AG10803 (cell line): Measurements from ENCODE around the gene ITGBL1.

Experiments used
- DNase-seq: peaks from one replicate; pipeline ENCODE4 v3.0.0; 2010; ENCODE audit warnings: low read depth
- H3K4me3 ChIP-seq: 2 replicates; pipeline ENCODE4 v1.5.1; 2011; ENCODE audit warnings: mild to moderate bottlenecking, low read length, control low read depth
- CTCF ChIP-seq: conservative IDR thresholded peaks from 2 replicates; pipeline ENCODE4 v1.5.1; 2011; ENCODE audit warnings: mild to moderate bottlenecking, low read length, control low read depth, inconsistent platforms

Gene ITGBL1

DNA sequence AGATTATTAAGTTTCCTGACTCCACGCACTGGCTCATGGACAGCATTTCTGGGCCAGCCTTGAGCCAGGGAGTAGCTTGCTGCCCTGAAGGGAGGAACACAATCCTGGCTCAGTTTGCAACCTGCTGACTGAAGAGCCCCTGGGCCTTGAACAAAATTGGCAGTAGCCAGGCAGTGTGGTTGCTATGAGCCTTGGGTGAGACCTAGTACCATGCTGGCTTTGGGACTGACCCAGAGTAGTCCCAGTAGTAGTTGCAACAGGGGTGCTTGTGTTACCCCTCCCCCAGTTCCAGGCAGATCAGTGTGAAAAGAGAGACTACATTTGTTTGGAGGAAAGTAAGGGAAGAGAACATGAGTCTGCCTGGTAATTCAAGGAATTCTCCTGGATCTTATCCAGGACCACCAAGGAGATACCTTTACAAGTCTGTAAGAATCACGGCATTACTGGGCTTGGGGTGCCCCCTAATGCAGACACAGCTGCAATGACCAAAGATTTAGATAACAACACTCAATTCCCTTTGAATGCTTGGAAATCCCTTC, 22.0 kb downstream of the ITGBL1 start:
- H3K4me3 ChIP-seq, result no peak overlapping the region
- peak; percentile 66 for TF ChIP-seq CTCF
- DNase-seq, result peak; percentile 91

- no peak for TF ChIP-seq CTCF
- H3K4me3 ChIP-seq, result no peak overlapping the region
- DNase-seq, result no peak
These were observed 23.1 kb downstream of the ITGBL1 start for GRCh38 chr13:101475536-101475935.

- TF ChIP-seq CTCF, result no peak
- no peak overlapping the region for H3K4me3 ChIP-seq
- no peak for DNase-seq
These were observed 28.9 kb downstream of the ITGBL1 start for GRCh38 chr13:101481421-101481820.

DNA sequence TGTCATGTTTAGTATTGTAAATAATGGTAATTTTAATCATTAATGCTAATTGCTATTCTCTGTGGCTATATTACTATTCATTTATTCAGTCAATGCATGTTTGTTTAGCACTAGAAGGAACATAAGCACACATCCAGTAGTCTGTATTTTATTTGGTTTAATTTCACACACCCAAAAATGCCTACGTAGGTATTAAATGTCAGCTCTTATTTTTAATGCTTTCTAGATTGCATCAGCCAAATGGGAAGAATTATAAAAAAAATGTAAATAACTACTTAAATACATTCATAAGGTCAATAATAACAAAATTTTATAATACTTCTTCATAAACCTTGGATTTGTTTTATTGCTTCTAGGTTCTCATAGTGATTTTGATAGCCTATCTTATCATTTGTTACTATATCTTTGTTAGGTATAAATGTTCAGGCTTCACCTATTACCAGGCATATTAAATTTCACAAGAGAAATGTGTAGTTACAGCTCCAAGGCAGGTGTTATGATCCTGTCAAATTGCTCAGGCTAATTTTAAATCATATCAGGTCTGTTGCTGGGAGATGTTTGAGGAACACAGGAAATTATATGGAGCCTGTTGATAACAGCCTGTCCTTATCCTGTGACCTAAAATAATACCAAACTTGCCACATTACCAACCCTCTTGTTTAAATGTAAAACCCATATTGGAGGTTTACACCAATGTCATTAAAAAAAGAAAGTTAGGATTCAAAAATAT, 34.4 kb downstream of the ITGBL1 start:
- no peak overlapping the region for H3K4me3 ChIP-seq
- no peak for TF ChIP-seq CTCF
- no peak for DNase-seq

GRCh38 chr13:101487438-101487830, 35.0 kb downstream of the ITGBL1 start:
- TF ChIP-seq CTCF, result no peak
- no peak for DNase-seq
- H3K4me3 ChIP-seq, result no peak overlapping the region

- no peak overlapping the region for H3K4me3 ChIP-seq
- no peak for TF ChIP-seq CTCF
- DNase-seq, result no peak
These were observed 36.3 kb downstream of the ITGBL1 start for GRCh38 chr13:101488734-101489133.
